ENCODE results near the gene SLC41A3. TPM values are rescaled to one million over a fixed set of nuclear protein-coding genes. Genes with fewer than 3 reads are reported as not detected.

The SLC41A3 gene
- total RNA-seq, 1 experiment from 2014 or later, result 35.5 TPM

GRCh38 chr3:126016616-126017015 is 67.3 kb downstream of the SLC41A3 start:
- H3K4me1 ChIP-seq (ENCODE audit: insufficient read depth, low read length), result no peaks in the 10 kb centered on the region; the same call in 1 of the 2 replicates
- no CpG with 5 or more reads among the region's 8 CpGs for WGBS (ENCODE audit: extremely low coverage, insufficient read length, low lambda C conversion rate)
- Mint-ChIP-seq H3K9me3 (no peaks in the 10 kb centered on the region), H3K36me3 (ENCODE audit: insufficient read depth in 1 of 3, low read depth in 3 of 3) (peaks cover 0 to 29% (median 28%) of the 10 kb centered on the region in 3 experiments; a peak in 6 of 7 replicates), H3K4me1 (peaks cover 29 to 31% of the 10 kb centered on the region in 2 experiments), H3K27me3 (ENCODE audit: low read depth) (no peaks in the 10 kb centered on the region; the same call in 1 of the 2 replicates), H3K4me3 (no peak overlapping the region), H3K27ac (peak overlapping the region in 1 of 3 experiments; percentile 11; a peak in 1 of 7 replicates)
- H3K27ac ChIP-seq (ENCODE audit: insufficient read length, low read depth, low read length), result no peak overlapping the region
- no peaks in the 10 kb centered on the region for H3K79me2 ChIP-seq (ENCODE audit: insufficient read depth, low read length)
- H4K20me1 ChIP-seq (ENCODE audit: control insufficient read depth, insufficient read depth, insufficient read length), result no peaks in the 10 kb centered on the region
- no peak overlapping the region for H3K14ac ChIP-seq (ENCODE audit: insufficient read depth, low read length)
- no peak overlapping the region for H2BK120ac ChIP-seq (ENCODE audit: low read depth, low read length, poor library complexity, severe bottlenecking)
- H2AFZ ChIP-seq (ENCODE audit: low read length), result no peak overlapping the region
- H3K27me3 ChIP-seq (ENCODE audit: insufficient read depth, low read length), result no peaks in the 10 kb centered on the region
- no peak overlapping the region for H2BK5ac ChIP-seq (ENCODE audit: insufficient read length, low read length)
- no peak for DNase-seq
- no peaks in the 10 kb centered on the region for H3K79me1 ChIP-seq (ENCODE audit: insufficient read depth, low read depth, low read length, poor library complexity, severe bottlenecking)
- no peak for TF ChIP-seq CTCF (conservative IDR thresholded peaks at IDR 0.05)
- H2BK20ac ChIP-seq (ENCODE audit: low read depth, low read length, poor library complexity, severe bottlenecking), result no peak overlapping the region
- H3K9me3 ChIP-seq (ENCODE audit: control insufficient read depth, low read depth, low read length), result no peaks in the 10 kb centered on the region
- no peak overlapping the region for H3T11ph ChIP-seq (ENCODE audit: low read length)
- H2BK15ac ChIP-seq (ENCODE audit: low read depth, low read length), result no peak overlapping the region
- H3K18ac ChIP-seq (ENCODE audit: insufficient read length, low read depth, low read length), result no peak overlapping the region
- no peak overlapping the region for H2AK5ac ChIP-seq (ENCODE audit: insufficient read length, low read length)
- H3K23ac ChIP-seq (ENCODE audit: insufficient read length, low read depth, low read length), result no peak overlapping the region
- H4K8ac ChIP-seq (replicated peaks; ENCODE audit: insufficient read length, low read depth, low read length), result no peak overlapping the region
- H3K9ac ChIP-seq (ENCODE audit: extremely low read depth, insufficient read length, low read length), result no peak overlapping the region
- no peak overlapping the region for H3K56ac ChIP-seq (ENCODE audit: insufficient read length, low read depth, low read length)
- no peak overlapping the region for H3K4ac ChIP-seq (ENCODE audit: low read depth, low read length)
- no peaks in the 10 kb centered on the region for H3K23me2 ChIP-seq (ENCODE audit: insufficient read length, low read depth, low read length, poor library complexity, severe bottlenecking)
- H4K91ac ChIP-seq (ENCODE audit: insufficient read length, low read depth, low read length), result no peak overlapping the region
- no peak overlapping the region for H2BK12ac ChIP-seq (ENCODE audit: insufficient read length, low read depth, low read length)
- H4K5ac ChIP-seq (ENCODE audit: insufficient read length, low read depth, low read length), result no peak overlapping the region
- no peak overlapping the region for H3K4me2 ChIP-seq (ENCODE audit: insufficient read depth, insufficient read length, low read length)
